GM12878 (cell line): ENCODE measurements around the gene CNTNAP2.

Source experiments
- CBX3 ChIP-seq: fragments of 200-600 bp; sonication (generic); IDR thresholded peaks from 2 replicates; pipeline ENCODE4 v1.6.1; 2016; ENCODE audit warnings: low read depth, borderline replicate concordance
- CHD2 ChIP-seq: IDR thresholded peaks from 2 replicates; pipeline ENCODE4 v1.6.1; 2011; ENCODE audit warnings: low read depth, low read length, improper control_type of control experiment, borderline replicate concordance
- CTCF ChIP-seq, 3 experiments: IDR thresholded peaks in 2 of 3; conservative IDR thresholded peaks in 1 of 3; 2 replicates each; pipeline ENCODE4 v1.5.1; 2011; ENCODE audit warnings: low read depth in 3 of 3, low read length in 3 of 3, mild to moderate bottlenecking in 3 of 3, control low read depth in 2 of 3, moderate library complexity in 2 of 3, inconsistent platforms in 1 of 3, mixed read lengths in 1 of 3; ENCODE audit not compliant: control insufficient read depth in 2 of 3, insufficient read depth in 1 of 3; ENCODE audit errors: extremely low read depth in 1 of 3
- GATAD2B ChIP-seq: fragments of 450-650 bp; conservative IDR thresholded peaks from 2 replicates; pipeline ENCODE4 v1.6.1; 2017; ENCODE audit warnings: low read depth, mild to moderate bottlenecking, moderate library complexity
- LARP7 ChIP-seq: fragments of 450-650 bp; IDR thresholded peaks from 2 replicates; pipeline ENCODE4 v1.6.1; 2017; ENCODE audit warnings: mild to moderate bottlenecking
- PAX5 ChIP-seq: IDR thresholded peaks from 2 replicates; pipeline ENCODE4 v1.6.1; 2011; ENCODE audit warnings: low read depth, low read length, borderline replicate concordance
- ZSCAN29 ChIP-seq: fragments of 450-650 bp; IDR thresholded peaks from 2 replicates; pipeline ENCODE4 v1.6.1; 2017; ENCODE audit warnings: mild to moderate bottlenecking, moderate library complexity

- TF ChIP-seq CTCF (IDR thresholded peaks at IDR 0.05 in 2 of 3, conservative IDR thresholded peaks at IDR 0.05 in 1 of 3; ENCODE audit: control insufficient read depth in 2 of 3, extremely low read depth in 1 of 3, insufficient read depth in 1 of 3, low read depth in 3 of 3, low read length in 3 of 3) (no peak), CBX3 (no peak), GATAD2B (no peak), CHD2 (no peak), LARP7 (no peak), ZSCAN29 (no peak), PAX5 (no peak)
Measured at GRCh38 chr7:146131701-146132100, 15.1 kb downstream of the CNTNAP2 start.
